A673 (cell line): ENCODE measurements around the gene ERVK3-1.

Experiments used
- CTCF ChIP-seq: fragments of 300-800, 200-600 bp; sonication (generic); conservative IDR thresholded peaks from 2 replicates; pipeline ENCODE4 v1.5.1; 2017; ENCODE audit warnings: low read depth, mild to moderate bottlenecking, antibody characterized with exemption, low read length, moderate library complexity, mixed read lengths
- EZH2 ChIP-seq: fragments of 200-600 bp; sonication (generic); IDR thresholded peaks from 2 replicates; pipeline ENCODE4 v1.6.1; 2017; ENCODE audit warnings: borderline replicate concordance, low read depth, mild to moderate bottlenecking, mixed read lengths, antibody characterized with exemption, low read length; ENCODE audit not compliant: poor library complexity, severe bottlenecking

DNA sequence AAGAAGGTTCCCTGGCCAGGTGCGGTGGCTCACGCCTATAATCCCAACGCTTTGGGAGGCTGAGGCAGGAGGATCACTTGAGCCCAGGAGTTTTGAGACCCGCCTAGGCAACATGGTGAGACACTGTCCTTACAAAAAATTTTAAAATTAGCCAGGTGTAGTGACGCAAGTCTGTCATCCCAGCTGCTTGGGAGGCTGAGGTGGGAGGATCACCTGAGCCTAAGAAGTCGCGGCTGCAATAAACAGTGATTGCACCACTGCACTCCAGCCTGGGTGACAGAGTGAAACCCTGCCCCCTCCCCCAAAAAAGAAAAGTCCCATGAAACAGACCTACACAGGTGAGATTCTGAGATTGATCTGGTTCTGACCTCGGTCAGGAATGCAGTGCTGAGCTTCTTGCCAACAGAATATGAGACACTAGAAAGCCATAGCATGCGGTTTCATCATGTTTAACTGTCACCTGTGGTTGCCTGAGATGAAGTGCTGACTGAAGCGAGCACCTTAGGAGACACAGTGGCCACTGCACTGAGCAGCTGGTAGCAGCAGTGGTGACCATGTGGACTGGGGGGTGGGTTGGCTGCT, 50.1 kb downstream of the ERVK3-1 start:
- TF ChIP-seq EZH2 (no peak), CTCF (no peak)
